ENCODE results near the gene ANKFN1.
"Not testable (repeated sequence)": the region's sequence is repeated elsewhere in the genome, so short reads cannot be mapped to it uniquely, and the experiment has no call there.

ANKFN1 gene

GRCh38 chr17:56350592-56350991 lies 197.3 kb downstream of the ANKFN1 start:
- no peak for DNase-seq

- DNase-seq, result no peak
Observed at GRCh38 chr17:56351675-56352074, 198.4 kb downstream of the ANKFN1 start.

- DNase-seq, result no peak
Observed at GRCh38 chr17:56358651-56359050, 205.4 kb downstream of the ANKFN1 start.

GRCh38 chr17:56359518-56359917 lies 206.2 kb downstream of the ANKFN1 start:
- DNase-seq, result no peak

GRCh38 chr17:56367366-56367765 lies 214.1 kb downstream of the ANKFN1 start:
- no peak for DNase-seq

- no peak for DNase-seq
Observed at GRCh38 chr17:56373981-56374833, 220.9 kb downstream of the ANKFN1 start.

- no peak for DNase-seq
Observed at GRCh38 chr17:56389356-56389755, 236.1 kb downstream of the ANKFN1 start.

GRCh38 chr17:56392321-56392720 lies 239.0 kb downstream of the ANKFN1 start:
- DNase-seq, result no peak

GRCh38 chr17:56393156-56393555 lies 239.9 kb downstream of the ANKFN1 start:
- no peak for DNase-seq

- no peak for DNase-seq
Observed at GRCh38 chr17:56395787-56396186, 242.5 kb downstream of the ANKFN1 start.

- DNase-seq, result no peak
Observed at GRCh38 chr17:56407086-56407485, 253.8 kb downstream of the ANKFN1 start.

GRCh38 chr17:56412356-56412755 lies 259.1 kb downstream of the ANKFN1 start:
- DNase-seq, result not testable (repeated sequence)

- DNase-seq, result no peak
Observed at GRCh38 chr17:56416682-56417351, 263.5 kb downstream of the ANKFN1 start.

GRCh38 chr17:56424005-56424404 lies 270.7 kb downstream of the ANKFN1 start:
- no peak for DNase-seq

GRCh38 chr17:56424543-56425044 lies 271.3 kb downstream of the ANKFN1 start:
- DNase-seq, result no peak

GRCh38 chr17:56425483-56425882 lies 272.2 kb downstream of the ANKFN1 start:
- no peak for DNase-seq

GRCh38 chr17:56426901-56427300 lies 273.6 kb downstream of the ANKFN1 start:
- DNase-seq, result no peak

- no peak for DNase-seq
Observed at GRCh38 chr17:56431736-56432135, 278.5 kb downstream of the ANKFN1 start.

GRCh38 chr17:56432443-56432842 lies 279.2 kb downstream of the ANKFN1 start:
- DNase-seq, result no peak

GRCh38 chr17:56434610-56435009 lies 281.3 kb downstream of the ANKFN1 start:
- DNase-seq, result no peak

- DNase-seq, result no peak
Observed at GRCh38 chr17:56436142-56436541, 282.9 kb downstream of the ANKFN1 start.

GRCh38 chr17:56440419-56440818 lies 287.1 kb downstream of the ANKFN1 start:
- DNase-seq, result no peak

GRCh38 chr17:56441308-56441707 lies 288.0 kb downstream of the ANKFN1 start:
- DNase-seq, result no peak
